ENCODE results near the gene RILPL1. TPM values are rescaled to one million over a fixed set of nuclear protein-coding genes. Genes with fewer than 3 reads are reported as not detected.
"Not testable (repeated sequence)": the region's sequence is repeated elsewhere in the genome, so short reads cannot be mapped to it uniquely, and the experiment has no call there.

RILPL1 gene
- total RNA-seq, 1 experiment from 2014 or later = 21.5 TPM

DNA sequence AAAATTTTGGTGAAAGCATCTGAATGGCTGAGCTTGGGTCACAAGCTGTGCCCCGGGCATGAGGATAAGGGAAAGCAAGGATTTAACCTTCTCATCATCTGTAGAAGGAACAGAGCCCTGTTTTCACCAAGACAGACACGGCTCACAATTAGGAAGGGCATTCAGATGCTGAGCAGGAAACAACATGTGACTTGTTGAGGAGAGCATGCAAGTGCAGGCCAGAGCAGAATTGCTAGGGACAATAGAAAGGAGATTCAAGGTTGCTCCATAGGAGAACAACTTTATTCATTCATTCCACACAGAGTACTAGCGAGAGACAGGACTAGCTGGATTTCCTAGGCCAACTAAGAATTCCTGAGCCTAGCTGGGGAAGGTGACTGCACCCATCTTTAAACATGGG, 14.6 kb upstream of the RILPL1 start:
- no TSS peak for BruUV-seq (replicated peaks)
- ChIA-PET CTCF (interaction anchor here (0.6 to 1.1 kb wide), 2 partner anchors 9 to 112 kb away, joined by 3 read pairs; no protein-coding TSS in a partner anchor), POLR2A (interaction anchor here (1.5 to 1.6 kb wide), 2 partner anchors 15 to 35 kb away, joined by 3 to 6 read pairs; partner anchors contain the start of genes RILPL1 and TMED2)
- intact Hi-C loops (cut with micrococcal nuclease) = no loop called here
- DNase-seq (ENCODE audit: unreplicated experiment) = no peak
- H3K4me3 Mint-ChIP-seq (ENCODE audit: unreplicated experiment) = no peak overlapping the region
- no peaks in the 10 kb centered on the region for H3K9me3 Mint-ChIP-seq (ENCODE audit: unreplicated experiment)
- H3K4me1 Mint-ChIP-seq (ENCODE audit: insufficient read depth, unreplicated experiment) = no peaks in the 10 kb centered on the region
- no peak overlapping the region for H3K27ac Mint-ChIP-seq (ENCODE audit: low read depth, unreplicated experiment)
- H3K36me3 Mint-ChIP-seq (ENCODE audit: insufficient read depth, unreplicated experiment) = no peaks in the 10 kb centered on the region
- no peaks in the 10 kb centered on the region for H3K27me3 Mint-ChIP-seq (ENCODE audit: insufficient read depth, unreplicated experiment)
- TF ChIP-seq, protein P1, sequence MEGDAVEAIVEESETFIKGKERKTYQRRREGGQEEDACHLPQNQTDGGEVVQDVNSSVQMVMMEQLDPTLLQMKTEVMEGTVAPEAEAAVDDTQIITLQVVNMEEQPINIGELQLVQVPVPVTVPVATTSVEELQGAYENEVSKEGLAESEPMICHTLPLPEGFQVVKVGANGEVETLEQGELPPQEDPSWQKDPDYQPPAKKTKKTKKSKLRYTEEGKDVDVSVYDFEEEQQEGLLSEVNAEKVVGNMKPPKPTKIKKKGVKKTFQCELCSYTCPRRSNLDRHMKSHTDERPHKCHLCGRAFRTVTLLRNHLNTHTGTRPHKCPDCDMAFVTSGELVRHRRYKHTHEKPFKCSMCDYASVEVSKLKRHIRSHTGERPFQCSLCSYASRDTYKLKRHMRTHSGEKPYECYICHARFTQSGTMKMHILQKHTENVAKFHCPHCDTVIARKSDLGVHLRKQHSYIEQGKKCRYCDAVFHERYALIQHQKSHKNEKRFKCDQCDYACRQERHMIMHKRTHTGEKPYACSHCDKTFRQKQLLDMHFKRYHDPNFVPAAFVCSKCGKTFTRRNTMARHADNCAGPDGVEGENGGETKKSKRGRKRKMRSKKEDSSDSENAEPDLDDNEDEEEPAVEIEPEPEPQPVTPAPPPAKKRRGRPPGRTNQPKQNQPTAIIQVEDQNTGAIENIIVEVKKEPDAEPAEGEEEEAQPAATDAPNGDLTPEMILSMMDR (IDR thresholded peaks at IDR 0.05; ENCODE audit: unreplicated experiment) = no peak

- CTCF ChIA-PET = no interaction called here
- H3K4me3 Mint-ChIP-seq (ENCODE audit: unreplicated experiment) = no peak overlapping the region
- no TSS peak for BruUV-seq (replicated peaks)
- POLR2A ChIA-PET = no interaction called here
- TF ChIP-seq, protein P1 (IDR thresholded peaks at IDR 0.05; ENCODE audit: unreplicated experiment) = no peak
- intact Hi-C loops (cut with micrococcal nuclease) = no loop called here
- H3K27ac Mint-ChIP-seq (ENCODE audit: low read depth, unreplicated experiment) = no peak overlapping the region
- no peaks in the 10 kb centered on the region for H3K27me3 Mint-ChIP-seq (ENCODE audit: insufficient read depth, unreplicated experiment)
- no peaks in the 10 kb centered on the region for H3K4me1 Mint-ChIP-seq (ENCODE audit: insufficient read depth, unreplicated experiment)
- H3K9me3 Mint-ChIP-seq (ENCODE audit: unreplicated experiment) = no peaks in the 10 kb centered on the region
- peak; percentile 23 for DNase-seq (ENCODE audit: unreplicated experiment)
- peaks cover 6% of the 10 kb centered on the region for H3K36me3 Mint-ChIP-seq (ENCODE audit: insufficient read depth, unreplicated experiment)
Measured at GRCh38 chr12:123546281-123546680, 12.8 kb upstream of the RILPL1 start.

GRCh38 chr12:123543541-123543940, 10.0 kb upstream of the RILPL1 start:
- intact Hi-C loops (cut with micrococcal nuclease) = no loop called here
- H3K4me1 Mint-ChIP-seq (ENCODE audit: insufficient read depth, unreplicated experiment) = no peaks in the 10 kb centered on the region
- H3K4me3 Mint-ChIP-seq (ENCODE audit: unreplicated experiment) = no peak overlapping the region
- H3K27me3 Mint-ChIP-seq (ENCODE audit: insufficient read depth, unreplicated experiment) = peaks cover 17% of the 10 kb centered on the region
- no TSS peak for BruUV-seq (replicated peaks)
- peaks cover 6% of the 10 kb centered on the region for H3K36me3 Mint-ChIP-seq (ENCODE audit: insufficient read depth, unreplicated experiment)
- TF ChIP-seq, protein P1 (IDR thresholded peaks at IDR 0.05; ENCODE audit: unreplicated experiment) = no peak
- H3K9me3 Mint-ChIP-seq (ENCODE audit: unreplicated experiment) = no peaks in the 10 kb centered on the region
- ChIA-PET POLR2A (interaction anchor here (0.6 kb wide), 1 partner anchor 105 kb away, joined by 3 read pairs; no protein-coding TSS in a partner anchor), CTCF (no interaction called here)
- no peak for DNase-seq (ENCODE audit: unreplicated experiment)
- H3K27ac Mint-ChIP-seq (ENCODE audit: low read depth, unreplicated experiment) = no peak overlapping the region

DNA sequence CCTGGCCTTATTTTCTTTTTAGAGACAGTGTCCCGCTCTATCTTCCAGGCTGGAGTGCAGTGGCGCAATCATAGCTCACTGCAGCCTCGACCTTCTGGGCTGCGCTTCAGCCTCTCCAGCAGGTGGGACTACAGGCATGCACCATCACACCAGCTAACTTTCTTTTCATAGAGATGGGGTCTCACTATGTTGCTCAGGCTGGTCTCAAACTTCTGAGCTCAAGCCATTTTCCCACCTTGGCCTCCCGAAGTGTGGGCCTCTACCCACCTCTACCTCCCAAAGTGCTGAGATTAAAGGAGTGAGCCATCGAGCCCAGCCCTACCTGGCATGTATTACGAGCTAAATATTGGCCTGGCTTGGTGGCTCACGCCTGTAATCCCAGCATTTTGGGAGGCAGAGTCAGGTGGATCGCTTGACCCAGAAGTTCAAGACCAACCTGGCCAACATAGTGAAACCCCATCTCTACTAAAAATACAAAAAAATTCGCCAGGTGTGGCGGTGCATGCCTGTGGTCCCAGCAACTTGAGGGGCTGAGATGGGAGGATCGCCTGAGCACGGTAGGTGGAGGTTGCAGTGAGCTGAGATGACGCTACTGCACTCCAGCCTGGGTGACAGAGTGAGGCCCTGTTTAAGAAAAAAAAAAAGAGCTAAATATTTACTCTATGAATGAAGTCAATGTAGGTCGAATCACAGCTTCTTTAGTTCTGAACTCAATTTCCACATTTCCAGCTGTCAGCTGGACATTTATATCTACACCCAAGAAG, 7.6 kb upstream of the RILPL1 start:
- Mint-ChIP-seq H3K4me3 (ENCODE audit: unreplicated experiment) (no peak overlapping the region), H3K9me3 (ENCODE audit: unreplicated experiment) (no peaks in the 10 kb centered on the region), H3K27me3 (ENCODE audit: insufficient read depth, unreplicated experiment) (peaks cover 17% of the 10 kb centered on the region), H3K36me3 (ENCODE audit: insufficient read depth, unreplicated experiment) (peaks cover 6% of the 10 kb centered on the region), H3K4me1 (ENCODE audit: insufficient read depth, unreplicated experiment) (no peaks in the 10 kb centered on the region), H3K27ac (ENCODE audit: low read depth, unreplicated experiment) (no peak overlapping the region)
- intact Hi-C loops (cut with micrococcal nuclease) = no loop called here
- TF ChIP-seq, protein P1 (IDR thresholded peaks at IDR 0.05; ENCODE audit: unreplicated experiment) = no peak
- ChIA-PET POLR2A (interaction anchor here (2.0 kb wide), 1 partner anchor 42 kb away, joined by 7 read pairs; no protein-coding TSS in a partner anchor), CTCF (interaction anchor here (0.6 to 1.5 kb wide), 3 partner anchors 42 to 121 kb away, joined by 3 to 5 read pairs (median 4); no protein-coding TSS in a partner anchor)
- BruUV-seq (replicated peaks) = no TSS peak
- DNase-seq (ENCODE audit: unreplicated experiment) = no peak

GRCh38 chr12:123535952-123536351, 2.4 kb upstream of the RILPL1 start:
- H3K4me3 Mint-ChIP-seq (ENCODE audit: unreplicated experiment); intact Hi-C loops (cut with micrococcal nuclease); H3K27ac Mint-ChIP-seq (ENCODE audit: low read depth, unreplicated experiment); DNase-seq (ENCODE audit: unreplicated experiment); H3K4me1 Mint-ChIP-seq (ENCODE audit: insufficient read depth, unreplicated experiment); BruUV-seq (replicated peaks); H3K36me3 Mint-ChIP-seq (ENCODE audit: insufficient read depth, unreplicated experiment); H3K9me3 Mint-ChIP-seq (ENCODE audit: unreplicated experiment): not testable (repeated sequence)
- ChIA-PET POLR2A (interaction anchor here (0.6 kb wide), 1 partner anchor 39 kb away, joined by 4 read pairs; no protein-coding TSS in a partner anchor), CTCF (interaction anchor here (0.6 kb wide), 1 partner anchor 47 kb away, joined by 3 read pairs; no protein-coding TSS in a partner anchor)
- peaks cover 17% of the 10 kb centered on the region for H3K27me3 Mint-ChIP-seq (ENCODE audit: insufficient read depth, unreplicated experiment)

Data from MCF 10A (cell line).